ENCODE measurements around the gene MTG1.
"Not testable (repeated sequence)": the region's sequence is repeated elsewhere in the genome, so short reads cannot be mapped to it uniquely, and the experiment has no call there.

The MTG1 gene

GRCh38 chr10:133359554-133359971 lies 34.4 kb upstream of the MTG1 start:
- peak; percentile 39 for DNase-seq

DNA sequence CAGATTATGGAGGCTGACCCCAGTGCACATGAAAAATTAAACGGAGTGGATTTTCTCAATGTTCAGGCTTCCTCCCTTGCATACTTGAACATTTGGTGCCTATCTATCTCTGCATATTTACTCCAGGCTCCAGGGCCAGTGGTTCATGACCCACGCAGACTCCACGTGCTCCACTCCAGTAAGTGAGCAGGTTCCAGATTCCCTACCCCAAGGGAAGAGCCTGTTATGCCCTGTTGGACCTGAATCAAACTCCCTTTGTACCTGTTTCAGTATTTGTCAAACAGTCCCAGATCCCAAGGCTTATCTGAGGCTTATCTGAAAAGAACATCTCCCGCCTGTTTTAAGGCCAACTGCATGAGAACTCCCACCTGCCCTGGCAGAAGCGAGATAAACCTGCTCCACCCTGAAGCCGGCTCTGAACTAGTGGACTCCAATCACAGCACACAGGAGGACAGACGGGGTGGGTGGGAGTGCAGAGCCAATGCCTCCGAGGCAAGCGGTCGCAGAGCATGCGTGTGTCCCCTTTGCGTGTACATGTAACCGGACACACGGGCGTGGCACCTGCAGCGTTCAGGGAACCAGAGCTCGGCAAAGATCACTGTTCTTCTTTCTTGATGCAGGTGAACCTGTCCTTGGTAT lies 33.9 kb upstream of the MTG1 start:
- DNase-seq: no peak

- no peak for DNase-seq
Observed at GRCh38 chr10:133361227-133361626, 32.7 kb upstream of the MTG1 start.

GRCh38 chr10:133361773-133362441 lies 32.0 kb upstream of the MTG1 start:
- DNase-seq: no peak

- no peak for DNase-seq
Observed at GRCh38 chr10:133362846-133363245, 31.1 kb upstream of the MTG1 start.

DNA sequence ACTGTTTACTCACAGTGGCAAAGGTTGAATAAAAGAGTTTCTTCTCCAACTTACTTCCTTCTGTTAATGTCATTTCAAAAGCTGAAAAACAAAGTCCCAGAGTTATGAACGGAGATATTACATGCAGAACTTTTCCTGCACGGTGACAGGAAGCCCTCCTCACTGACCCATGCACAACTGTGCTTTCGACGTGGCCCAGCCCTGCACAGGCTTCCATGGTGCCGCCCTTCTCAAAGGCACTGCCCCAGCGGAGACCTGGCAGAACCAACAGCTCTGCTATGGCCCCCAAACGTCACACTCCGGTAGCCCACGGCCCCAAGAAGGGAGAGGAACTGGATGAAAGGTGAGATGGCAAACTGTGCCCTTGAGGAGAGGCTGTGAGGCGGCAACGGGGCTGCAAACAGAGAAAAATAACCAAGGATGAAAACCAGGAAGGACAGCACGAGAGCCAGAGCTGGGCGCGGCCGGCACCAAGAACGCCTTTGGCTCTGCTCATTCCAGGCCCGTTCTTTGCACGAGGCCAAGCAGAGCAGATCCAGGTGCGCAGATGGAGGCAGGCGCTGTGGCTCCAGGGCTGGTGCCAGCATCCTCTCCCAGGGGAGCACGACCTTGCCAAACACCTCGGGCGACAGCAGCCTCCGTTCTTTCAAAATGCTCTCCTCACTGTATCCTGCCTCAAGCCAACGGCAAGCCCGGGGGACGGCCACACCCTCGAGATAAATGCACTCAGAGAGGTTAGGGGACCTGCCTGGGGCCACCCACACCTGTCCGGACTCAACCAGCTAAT lies 29.1 kb upstream of the MTG1 start:
- peak; percentile 74 for DNase-seq

- peak; percentile 34 for DNase-seq
Observed at GRCh38 chr10:133365461-133366129, 28.4 kb upstream of the MTG1 start.

- no peak for DNase-seq
Observed at GRCh38 chr10:133366130-133366478, 27.9 kb upstream of the MTG1 start.

GRCh38 chr10:133366751-133367150 lies 27.2 kb upstream of the MTG1 start:
- no peak for DNase-seq

- DNase-seq: not testable (repeated sequence)
Observed at GRCh38 chr10:133367461-133367860, 26.5 kb upstream of the MTG1 start.

GRCh38 chr10:133368153-133368552 lies 25.8 kb upstream of the MTG1 start:
- no peak for DNase-seq

GRCh38 chr10:133370030-133370786 lies 23.7 kb upstream of the MTG1 start:
- DNase-seq: no peak

DNA sequence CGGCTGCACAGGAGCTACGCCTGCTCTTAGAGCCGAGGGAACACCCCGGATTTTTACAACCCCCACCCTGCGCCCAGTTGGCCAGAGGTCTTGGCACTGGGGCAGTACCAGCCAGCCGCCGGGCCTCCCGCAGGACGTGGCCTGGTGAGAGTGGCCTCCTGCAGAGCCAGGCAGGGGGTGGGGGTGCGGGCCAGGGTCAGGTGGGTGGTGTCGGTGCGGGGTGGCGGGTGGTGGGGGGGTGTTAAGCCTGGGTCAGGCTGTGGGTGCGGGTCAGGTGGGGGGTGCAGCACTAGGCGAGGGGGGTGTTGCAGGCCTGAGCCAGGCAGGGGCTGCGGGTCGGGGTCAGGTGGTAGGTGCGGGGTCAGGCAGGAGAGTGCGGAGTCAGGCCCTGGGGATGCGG lies 21.4 kb upstream of the MTG1 start:
- no peak for DNase-seq

- DNase-seq: peak; percentile 75
Observed at GRCh38 chr10:133373174-133374090, 20.5 kb upstream of the MTG1 start, which contains the start of gene ECHS1. ECHS1 (minus strand) TSS chr10:133373354; CDS start chr10:133373333, 21 bp downstream.

DNA sequence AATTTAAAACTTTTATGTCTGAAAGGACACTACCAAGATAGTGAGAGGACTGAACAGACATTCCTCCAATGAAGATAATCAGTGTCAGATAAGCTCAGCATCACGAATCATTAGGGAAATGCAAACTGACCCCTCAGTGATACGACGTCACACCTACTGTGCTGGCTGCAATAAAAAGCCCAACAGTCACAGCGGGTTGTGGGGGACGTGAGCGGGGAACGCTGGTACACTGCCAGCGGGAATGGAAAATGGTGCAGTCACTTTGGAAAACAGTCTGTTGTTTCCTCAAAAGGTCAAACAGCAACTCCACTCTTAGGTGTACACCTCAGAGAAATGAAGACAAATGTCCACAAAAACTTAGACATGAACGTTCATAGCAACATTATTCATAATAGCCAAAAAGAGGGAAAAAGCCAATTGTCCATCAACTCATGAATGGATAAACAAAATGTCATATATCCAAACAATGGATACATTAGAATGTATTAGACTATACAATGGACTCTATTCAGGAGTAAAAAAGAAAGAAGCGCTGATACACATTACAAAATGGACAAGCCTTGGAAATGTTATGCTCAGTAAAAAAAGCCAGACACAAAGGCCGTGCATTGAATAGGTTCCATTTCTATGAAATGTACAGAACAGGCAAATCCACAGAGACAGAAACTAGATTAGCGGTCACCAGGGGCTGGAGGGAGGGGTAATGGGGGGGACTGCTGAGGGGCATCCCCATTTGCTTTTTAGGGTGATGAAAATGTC lies 18.4 kb upstream of the MTG1 start:
- DNase-seq: no peak

DNA sequence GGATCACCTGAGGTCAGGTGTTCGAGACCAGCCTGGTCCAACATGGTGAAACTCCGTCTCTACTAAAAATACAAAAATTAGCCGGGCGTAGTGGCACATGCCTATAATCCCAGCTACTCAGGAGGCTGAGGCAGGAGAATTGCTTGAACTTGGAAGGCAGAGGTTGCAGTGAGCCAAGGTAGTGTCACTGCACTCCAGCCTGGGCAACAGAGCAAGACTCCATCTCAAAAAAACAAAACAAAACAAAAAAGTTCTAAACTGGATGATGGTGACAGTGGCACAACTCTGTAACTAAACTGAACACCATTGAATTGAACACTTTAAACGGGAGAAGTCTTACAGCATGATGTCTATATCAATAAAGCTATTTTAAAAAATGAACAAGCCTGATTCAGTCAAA lies 17.8 kb upstream of the MTG1 start:
- not testable (repeated sequence) for DNase-seq

DNA sequence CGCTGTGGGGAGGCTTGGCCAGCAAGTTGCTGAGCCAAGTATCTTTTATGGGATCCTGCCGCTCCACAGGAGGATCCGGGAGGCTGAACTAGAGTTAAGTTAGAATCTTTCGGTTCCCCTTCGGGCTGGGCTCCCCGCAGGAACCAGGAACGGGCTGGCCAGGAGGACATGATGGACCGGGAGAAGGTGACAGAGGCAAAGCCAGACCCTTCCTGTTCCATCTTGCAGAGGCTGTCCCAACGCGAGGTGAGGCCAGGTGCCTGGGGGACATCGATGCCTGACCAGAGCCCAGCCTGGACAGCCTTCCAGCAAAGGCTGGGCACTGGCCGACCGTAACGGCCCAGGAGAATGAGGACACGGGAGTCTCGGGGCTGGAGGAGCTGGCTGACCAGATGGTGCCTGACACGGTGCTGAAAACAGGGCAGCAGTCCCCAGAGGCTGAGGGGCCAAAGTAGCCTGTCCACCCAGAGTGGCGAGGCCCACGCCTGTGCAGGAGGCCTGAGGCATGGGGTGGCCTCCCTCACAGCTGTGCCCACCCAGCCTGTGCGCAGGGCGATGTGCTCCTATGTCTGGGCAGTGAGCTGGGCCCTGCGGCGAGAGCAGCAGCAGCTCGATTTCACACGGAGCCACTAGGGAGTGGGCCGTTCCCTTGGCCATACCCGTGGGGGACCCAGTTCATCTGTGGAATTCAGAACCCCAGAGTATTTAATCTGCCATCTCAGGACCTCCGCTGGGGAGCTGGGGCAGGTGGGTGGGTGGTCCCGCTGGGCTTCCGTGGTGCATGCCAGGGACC lies 16.7 kb upstream of the MTG1 start:
- DNase-seq: no peak

- DNase-seq: no peak
Observed at GRCh38 chr10:133377818-133378250, 16.1 kb upstream of the MTG1 start.

DNA sequence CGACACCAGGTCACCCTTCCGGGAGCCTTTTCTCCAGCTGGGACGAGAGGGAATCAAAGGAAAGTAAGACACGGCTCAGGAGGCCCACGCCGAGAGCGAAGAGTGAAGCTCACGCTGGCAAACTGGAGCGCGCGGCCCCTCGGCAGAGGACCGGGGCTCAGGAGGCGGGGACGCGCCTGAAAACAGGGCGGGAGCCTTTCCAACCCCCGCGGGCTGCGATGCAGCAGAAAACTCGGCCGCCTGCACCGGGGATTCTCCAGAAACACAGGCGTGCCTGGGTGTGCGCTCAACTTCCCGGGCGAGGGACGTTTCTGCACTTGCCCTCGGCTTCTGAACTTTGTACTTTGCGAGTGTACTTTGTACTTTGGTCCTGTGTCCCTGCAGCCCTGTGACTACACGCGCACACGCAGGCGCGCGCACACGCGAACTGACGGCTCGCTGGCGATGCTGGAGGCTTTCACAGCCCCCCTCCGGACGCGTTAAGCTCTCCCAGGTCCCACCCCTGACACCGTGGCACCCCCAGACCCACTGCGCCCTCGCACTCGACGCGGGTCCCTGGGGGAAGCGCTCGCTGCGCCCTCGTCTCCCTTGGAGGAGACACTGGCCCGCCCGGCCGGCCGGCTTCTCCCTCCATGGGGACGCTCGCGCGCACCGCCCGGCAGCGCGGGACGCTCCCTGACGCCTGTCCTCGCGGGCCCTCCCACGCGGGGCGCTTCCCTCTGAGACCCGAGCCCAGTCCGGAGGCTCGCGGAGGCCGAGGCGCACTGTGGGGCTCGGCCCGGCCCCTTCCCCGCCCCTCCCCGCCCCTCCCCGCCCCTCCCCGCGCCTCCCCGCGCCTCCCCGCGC lies 15.5 kb upstream of the MTG1 start:
- no peak for DNase-seq

Data from NCI-H2171 (cell line).